Endothelial cell of umbilical vein (primary cell): ENCODE results near the gene MTTP. TPM values are rescaled to one million over a fixed set of nuclear protein-coding genes. Genes with fewer than 3 reads are reported as not detected.

Source experiments
- BruUV-seq: library from RNA; stranded (reverse); fragments of 400-500 nt; replicated peaks from 2 replicates; lab custom pipeline; 2021; lab: Mats Ljungman, UMichigan
- CTCF ChIA-PET: fragments of 300-600, 350-600 bp; sonication (Branson Sonifier 250); formaldehyde crosslinking; loops from one replicate; lab custom pipeline; 2021; ENCODE audit warnings: antibody characterized with exemption, inconsistent platforms; lab: Charles Lee
- POLR2A ChIA-PET: fragments of 300-600, 350-600 bp; sonication (Branson Sonifier 250); formaldehyde crosslinking; loops from one replicate; lab custom pipeline; 2021; ENCODE audit warnings: antibody characterized with exemption, inconsistent platforms; lab: Charles Lee
- DNase-seq: peaks from one replicate; pipeline ENCODE4 v3.0.0-alpha.2; 2011; ENCODE audit warnings: low read depth, low spot score
- FAIRE-seq: peaks from 2 replicates; lab custom pipeline; 2011; peaks lifted over from hg19 to GRCh38; lab: Jason Lieb, UNC
- H2AFZ ChIP-seq: 2 replicates; pipeline ENCODE4 v1.6.0; 2012; ENCODE audit warnings: low read depth, low read length, control low read depth, inconsistent platforms
- H3K27ac ChIP-seq: 2 replicates; pipeline ENCODE4 v1.5.1; 2011; ENCODE audit warnings: low read depth, mild to moderate bottlenecking, control low read depth, low read length, moderate library complexity; ENCODE audit not compliant: insufficient read depth
- H3K27me3 ChIP-seq, 2 experiments: 2 replicates each; pipeline versions ENCODE4 v1.6.0 to v1.6.1; 2011; ENCODE audit warnings: low read length in 2 of 2, mixed read lengths in 1 of 2; ENCODE audit not compliant: control insufficient read depth in 2 of 2, insufficient read depth in 2 of 2
- H3K36me3 ChIP-seq, 2 experiments: 2 replicates in 1 of 2; 3 replicates in 1 of 2; pipeline ENCODE4 v1.5.1; 2011; ENCODE audit warnings: low read length in 2 of 2, mild to moderate bottlenecking in 1 of 2, moderate library complexity in 1 of 2; ENCODE audit not compliant: control insufficient read depth in 2 of 2, insufficient read depth in 2 of 2; ENCODE audit errors: extremely low read depth in 1 of 2
- H3K4me1 ChIP-seq: 3 replicates; pipeline ENCODE4 v1.5.1; 2011; ENCODE audit warnings: mild to moderate bottlenecking, low read length; ENCODE audit not compliant: control insufficient read depth, insufficient read depth; ENCODE audit errors: extremely low read depth
- H3K4me2 ChIP-seq: 2 replicates; pipeline ENCODE4 v1.6.1; 2011; ENCODE audit warnings: low read length, control low read depth, mixed read lengths; ENCODE audit not compliant: insufficient read depth
- H3K4me3 ChIP-seq, 3 experiments: fragments of 200-600 bp in 1 of 3; sonication (generic), shearing (Covaris generic) in 1 of 3; replicated peaks in 1 of 3; 2 replicates each; pipeline ENCODE4 v1.5.1; 2011 to 2016; ENCODE audit warnings: control low read depth in 3 of 3, low read length in 3 of 3, mild to moderate bottlenecking in 2 of 3, inconsistent platforms in 1 of 3, low read depth in 1 of 3, moderate library complexity in 1 of 3; ENCODE audit not compliant: insufficient read depth in 1 of 3
- H3K79me2 ChIP-seq: 2 replicates; pipeline ENCODE4 v1.6.0; 2012; ENCODE audit warnings: low read length, inconsistent platforms; ENCODE audit not compliant: control insufficient read depth, insufficient read depth
- H3K9ac ChIP-seq: replicated peaks from 2 replicates; pipeline ENCODE3; 2011; ENCODE audit warnings: low read length, control low read depth; ENCODE audit not compliant: insufficient read depth; ENCODE audit errors: extremely low read depth
- H3K9me1 ChIP-seq: replicated peaks from 3 replicates; pipeline ENCODE4 v1.6.0; 2011; ENCODE audit warnings: mild to moderate bottlenecking, low read length; ENCODE audit not compliant: control insufficient read depth, insufficient read depth; ENCODE audit errors: extremely low read depth
- H3K9me3 ChIP-seq: replicated peaks from 2 replicates; pipeline ENCODE4 v1.5.1; 2012; ENCODE audit warnings: low read length, inconsistent platforms; ENCODE audit not compliant: control insufficient read depth, insufficient read depth
- H4K20me1 ChIP-seq: replicated peaks from 2 replicates; pipeline ENCODE3; 2011; ENCODE audit warnings: mild to moderate bottlenecking, low read length; ENCODE audit not compliant: control insufficient read depth, insufficient read depth; ENCODE audit errors: extremely low read depth
- EZH2 ChIP-seq: IDR thresholded peaks from 2 replicates; pipeline ENCODE4 v1.6.1; 2012; ENCODE audit warnings: borderline replicate concordance, low read depth, mild to moderate bottlenecking, moderate library complexity, low read length, inconsistent platforms; ENCODE audit not compliant: severe bottlenecking
- FOS ChIP-seq: IDR thresholded peaks from 2 replicates; pipeline ENCODE4 v1.6.1; 2011; ENCODE audit warnings: mild to moderate bottlenecking, low read length, moderate library complexity, borderline replicate concordance; ENCODE audit not compliant: insufficient read depth
- GATA2 ChIP-seq: IDR thresholded peaks from 2 replicates; pipeline ENCODE4 v1.7.0; 2011; ENCODE audit warnings: low read depth, mild to moderate bottlenecking, moderate library complexity, mixed read lengths, low read length; ENCODE audit not compliant: insufficient read length, insufficient read depth
- JUN ChIP-seq: IDR thresholded peaks from 2 replicates; pipeline ENCODE4 v1.6.1; 2011; ENCODE audit warnings: borderline replicate concordance, low read depth; ENCODE audit not compliant: insufficient read length, insufficient read depth
- MYC ChIP-seq: IDR thresholded peaks from one replicate; pipeline ENCODE4 v1.6.1; 2011; ENCODE audit warnings: mild to moderate bottlenecking, low read depth, low read length
- POLR2A ChIP-seq: IDR thresholded peaks from 2 replicates; pipeline ENCODE4 v1.6.1; 2012; ENCODE audit warnings: low read depth, mild to moderate bottlenecking, control low read depth, low read length
- POLR2AphosphoS5 ChIP-seq: IDR thresholded peaks from 2 replicates; pipeline ENCODE4 v1.6.1; 2012; ENCODE audit warnings: low read depth, mild to moderate bottlenecking, control low read depth, low read length, moderate library complexity; ENCODE audit not compliant: insufficient read depth
- dilution Hi-C: fragments of 300-500 bp; cut with MboI; formaldehyde crosslinking; loops from one replicate; pipeline ENCODE4 v1.15.0; 2019; ENCODE audit warnings: low sequenced_read_pairs; ENCODE audit not compliant: extremely low pct_ligation_motif_present
- intact Hi-C: fragments of 100-400 bp; cut with micrococcal nuclease; formaldehyde crosslinking; loops from one replicate; pipeline ENCODE4 v1.10.0; 2022
- polyA plus RNA-seq, 4 experiments: library from polyadenylated mRNA; depleted of rRNA in 3 of 4; stranded (reverse) in 3 of 4; unstranded in 1 of 4; fragments of >200 nt; gene quantifications; 2 replicates each; pipeline versions ENCODE4 v1.2.1 to v1.2.3, GENCODE V29; 2011 to 2012; ENCODE audit warnings: missing spikeins in 1 of 4
- total RNA-seq: library from RNA; stranded (reverse); gene quantifications from 2 replicates; pipeline ENCODE4 v1.2.3, GENCODE V29; 2021
- TF ChIP-seq, protein P1 (sequence below): IDR thresholded peaks from 2 replicates; pipeline ENCODE4 v1.6.1; 2011; ENCODE audit not compliant: insufficient read depth, insufficient read length
- TF ChIP-seq, protein P2 (sequence below), 2 donors: IDR thresholded peaks; 1 replicate in 1 of 2; 2 replicates in 1 of 2; pipeline ENCODE4 v1.5.1; 2011; ENCODE audit warnings: low read length in 2 of 2, mild to moderate bottlenecking in 2 of 2, moderate library complexity in 2 of 2, control low read depth in 1 of 2, inconsistent platforms in 1 of 2, low read depth in 1 of 2; ENCODE audit not compliant: insufficient read depth in 1 of 2; ENCODE audit errors: extremely low read depth in 1 of 2

The MTTP gene
- total and polyA plus RNA-seq, 2 donors (not counting 3 experiments of a cell fraction or from before 2014, with no cell fraction given), result not detected

DNA sequence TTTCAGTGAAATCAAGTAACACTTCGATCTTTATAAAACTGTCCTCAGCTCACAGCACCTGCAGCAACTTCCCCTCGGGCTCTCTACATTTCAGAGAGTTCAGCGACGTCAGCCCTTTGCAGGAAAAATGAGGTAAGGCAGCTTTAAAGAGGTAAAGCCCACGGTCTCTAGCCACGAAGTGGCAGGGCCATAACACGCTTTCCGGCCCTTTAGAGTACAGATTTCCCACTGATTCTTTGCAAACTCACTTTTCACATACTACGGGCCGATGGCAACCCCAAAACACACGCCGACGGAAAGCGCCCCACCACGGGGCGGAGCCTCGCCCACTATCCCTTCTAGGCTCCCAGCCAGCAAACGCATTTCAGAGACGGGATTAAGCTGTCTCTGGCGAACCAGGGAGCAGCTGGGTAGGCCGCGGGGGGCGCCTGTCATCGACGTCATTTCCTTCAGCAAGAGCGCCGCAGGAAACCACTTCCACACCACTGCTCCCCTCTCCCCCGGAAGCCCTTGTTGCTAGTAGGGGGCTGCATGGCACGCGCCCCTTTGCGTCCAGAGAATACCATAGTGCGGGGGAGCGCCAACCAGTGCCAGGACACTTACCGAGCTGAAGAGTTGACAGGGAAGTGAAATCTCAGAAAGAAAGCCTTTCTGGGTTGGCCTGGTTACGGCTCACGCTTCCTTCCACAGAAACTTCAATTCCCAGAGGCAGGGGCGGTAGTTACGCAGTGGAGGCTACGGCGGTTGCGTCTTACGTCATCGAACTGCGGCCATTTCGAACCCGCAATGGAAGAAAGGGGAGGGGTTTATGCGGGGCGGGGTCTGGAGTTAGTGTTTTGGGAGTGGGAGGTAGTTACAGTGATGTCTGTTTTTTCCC lies 11.1 kb upstream of the MTTP start, which contains the start of gene TRMT10A:
Gene TRMT10A, minus strand, starts transcription at position 730 of the 877 bp plus-strand sequence. CDS start 4,701 bp downstream, outside the sequence.
- DNase-seq (peak; percentile 98), FAIRE-seq (peak; percentile 96)
- Histone ChIP-seq H3K36me3 (no peaks in the 10 kb centered on the region), H3K4me2 (peak within 1 kb of the TSS; percentile 75), H3K79me2 (no peaks in the 10 kb centered on the region), H3K4me1 (peaks cover 6% of the 10 kb centered on the region), H2AFZ (peak within 1 kb of the TSS; percentile 82), H4K20me1 (no peaks in the 10 kb centered on the region), H3K4me3 (peak within 1 kb of the TSS; percentile 38 to 85 (median 73)), H3K27ac (peak within 1 kb of the TSS; percentile 90), H3K27me3 (peaks cover 3 to 11% of the 10 kb centered on the region in 2 experiments), H3K9me1 (no peaks in the 10 kb centered on the region), H3K9ac (peak within 1 kb of the TSS; percentile 93), H3K9me3 (no peaks in the 10 kb centered on the region)
- dilution Hi-C loops (no loop called here), intact Hi-C loops (loop anchor here (1.0 to 5.0 kb wide), 9 partner anchors 321 to 1784 kb away; partner anchors contain the start of genes ADH5, EIF4E, H2AZ1 and LAMTOR3)
- ChIA-PET CTCF (interaction anchor here (0.6 to 2.5 kb wide), 8 partner anchors 9 to 530 kb away, joined by 3 to 18 read pairs (median 6); partner anchors contain the start of gene DNAJB14), POLR2A (interaction anchor here (1.0 to 1.6 kb wide), 2 partner anchors 385 to 387 kb away, joined by 4 to 7 read pairs; no protein-coding TSS in a partner anchor)
- BruUV-seq, result TSS peak; percentile 92
- TF ChIP-seq POLR2AphosphoS5 (peak; percentile 30), GATA2 (no peak), MYC (no peak), POLR2A (no peak), EZH2 (no peak), FOS (no peak), JUN (peak; percentile 31)
- TF ChIP-seq, protein P1, sequence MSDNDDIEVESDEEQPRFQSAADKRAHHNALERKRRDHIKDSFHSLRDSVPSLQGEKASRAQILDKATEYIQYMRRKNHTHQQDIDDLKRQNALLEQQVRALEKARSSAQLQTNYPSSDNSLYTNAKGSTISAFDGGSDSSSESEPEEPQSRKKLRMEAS, result peak; percentile 4
- TF ChIP-seq, protein P2, sequence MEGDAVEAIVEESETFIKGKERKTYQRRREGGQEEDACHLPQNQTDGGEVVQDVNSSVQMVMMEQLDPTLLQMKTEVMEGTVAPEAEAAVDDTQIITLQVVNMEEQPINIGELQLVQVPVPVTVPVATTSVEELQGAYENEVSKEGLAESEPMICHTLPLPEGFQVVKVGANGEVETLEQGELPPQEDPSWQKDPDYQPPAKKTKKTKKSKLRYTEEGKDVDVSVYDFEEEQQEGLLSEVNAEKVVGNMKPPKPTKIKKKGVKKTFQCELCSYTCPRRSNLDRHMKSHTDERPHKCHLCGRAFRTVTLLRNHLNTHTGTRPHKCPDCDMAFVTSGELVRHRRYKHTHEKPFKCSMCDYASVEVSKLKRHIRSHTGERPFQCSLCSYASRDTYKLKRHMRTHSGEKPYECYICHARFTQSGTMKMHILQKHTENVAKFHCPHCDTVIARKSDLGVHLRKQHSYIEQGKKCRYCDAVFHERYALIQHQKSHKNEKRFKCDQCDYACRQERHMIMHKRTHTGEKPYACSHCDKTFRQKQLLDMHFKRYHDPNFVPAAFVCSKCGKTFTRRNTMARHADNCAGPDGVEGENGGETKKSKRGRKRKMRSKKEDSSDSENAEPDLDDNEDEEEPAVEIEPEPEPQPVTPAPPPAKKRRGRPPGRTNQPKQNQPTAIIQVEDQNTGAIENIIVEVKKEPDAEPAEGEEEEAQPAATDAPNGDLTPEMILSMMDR (IDR thresholded peaks at IDR 0.05; ENCODE audit: extremely low read depth in 1 of 2, insufficient read depth in 1 of 2, low read depth in 1 of 2, low read length in 2 of 2), result no peak
